ENCODE results near the gene ZBTB20. TPM values are rescaled to one million over a fixed set of nuclear protein-coding genes. Genes with fewer than 3 reads are reported as not detected.

The ZBTB20 gene
- total RNA-seq, 1 donor from 2014 or later: 110 TPM

DNA sequence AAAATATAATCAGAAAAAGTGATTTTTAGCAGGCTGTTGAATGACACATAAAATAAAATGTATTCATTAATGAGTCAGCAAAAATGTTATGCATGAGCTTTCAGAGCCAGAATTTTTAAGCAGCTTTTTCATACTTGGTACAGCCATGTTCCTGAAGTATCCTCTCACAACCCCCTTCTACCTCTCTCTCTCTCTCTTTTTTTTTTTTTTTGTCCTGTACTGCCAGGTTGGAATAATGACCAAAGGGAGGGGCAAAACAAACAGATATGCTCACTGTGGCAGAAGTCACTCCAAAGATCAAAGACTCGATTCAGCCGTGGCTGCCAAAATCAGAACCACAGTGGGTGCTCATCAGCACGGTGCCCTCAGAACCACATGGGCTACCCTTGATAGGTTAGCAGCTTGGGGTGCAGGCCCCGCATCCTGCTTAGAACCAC, 383.0 kb downstream of the ZBTB20 start:
- no peak for DNase-seq (ENCODE audit: low spot score)

DNA sequence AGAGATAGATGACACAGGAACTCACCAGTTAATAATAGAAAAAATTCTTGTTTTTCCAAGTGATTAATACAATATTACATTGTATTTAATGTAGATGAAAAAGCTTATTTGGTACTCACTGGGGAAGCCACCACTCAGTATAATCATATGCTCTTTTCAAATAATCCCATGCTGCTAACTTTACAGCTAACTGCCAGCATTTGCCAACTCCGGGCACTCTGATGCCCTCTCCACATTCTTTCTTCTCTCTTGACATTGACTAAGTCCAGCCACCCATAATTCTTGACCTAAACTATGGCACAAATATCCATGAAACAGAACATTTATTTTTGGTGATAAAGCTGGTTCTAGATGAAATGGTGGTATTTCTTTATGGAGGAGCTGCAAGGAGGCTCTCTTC, 384.9 kb downstream of the ZBTB20 start:
- no peak for DNase-seq (ENCODE audit: low spot score)

DNA sequence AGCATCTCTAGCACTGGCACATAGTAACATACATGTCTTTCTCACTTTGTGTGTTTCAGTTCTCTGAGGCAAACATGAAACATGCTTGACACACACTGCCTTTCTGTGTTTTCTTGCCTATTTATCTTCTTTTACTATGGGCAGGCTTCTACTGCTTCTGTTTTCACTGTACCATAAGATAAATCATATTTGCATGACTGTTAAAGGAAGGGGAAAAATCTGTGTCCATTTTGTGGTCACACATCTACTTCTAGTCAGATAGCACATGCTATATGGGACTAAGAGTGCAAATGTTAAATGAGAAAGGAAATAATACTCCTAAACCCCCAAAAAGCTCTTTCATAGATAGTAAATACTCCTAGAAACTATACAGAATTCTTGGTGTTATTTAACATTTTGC, 386.4 kb downstream of the ZBTB20 start:
- DNase-seq (ENCODE audit: low spot score): no peak

DNA sequence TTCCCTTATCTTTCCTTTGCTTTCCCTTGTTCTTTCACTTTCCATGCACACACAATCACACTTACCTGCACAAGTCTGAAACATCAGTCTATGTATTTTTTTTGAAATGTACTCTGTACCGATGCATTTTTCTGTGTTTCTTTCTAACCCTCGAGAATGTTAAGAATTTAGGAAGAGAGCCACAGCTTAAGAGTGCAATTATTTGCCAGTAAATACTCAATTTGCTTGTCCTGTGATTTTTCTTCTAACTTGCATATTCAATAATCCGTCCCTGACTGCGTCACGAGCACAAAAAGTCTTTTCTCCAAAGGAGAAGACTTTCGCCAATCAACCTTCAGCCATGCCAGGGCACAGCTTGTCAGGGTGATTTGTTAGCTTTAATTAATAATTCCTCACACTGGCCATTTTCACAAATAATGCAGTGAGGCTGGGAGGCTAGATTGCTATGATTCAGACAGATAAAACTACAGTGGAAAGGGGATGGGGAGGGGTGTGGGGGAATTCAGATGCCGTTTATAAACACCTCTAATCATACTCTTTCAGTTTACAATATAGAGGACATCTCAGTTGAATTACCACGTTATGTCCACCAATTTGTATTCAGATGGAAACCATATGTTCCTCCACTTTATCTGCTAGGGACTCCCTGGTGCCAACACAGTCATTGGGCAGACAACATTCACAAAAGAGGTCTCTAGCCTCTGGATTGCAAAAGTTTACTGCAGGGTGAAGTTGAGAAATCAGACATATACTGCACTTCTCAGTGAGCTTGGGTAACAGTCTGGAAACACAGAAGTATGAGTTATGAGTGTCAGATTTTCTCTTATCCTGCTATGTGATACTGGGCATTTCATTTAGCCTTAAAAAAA, 388.0 kb downstream of the ZBTB20 start:
- DNase-seq (ENCODE audit: low spot score): no peak

DNA sequence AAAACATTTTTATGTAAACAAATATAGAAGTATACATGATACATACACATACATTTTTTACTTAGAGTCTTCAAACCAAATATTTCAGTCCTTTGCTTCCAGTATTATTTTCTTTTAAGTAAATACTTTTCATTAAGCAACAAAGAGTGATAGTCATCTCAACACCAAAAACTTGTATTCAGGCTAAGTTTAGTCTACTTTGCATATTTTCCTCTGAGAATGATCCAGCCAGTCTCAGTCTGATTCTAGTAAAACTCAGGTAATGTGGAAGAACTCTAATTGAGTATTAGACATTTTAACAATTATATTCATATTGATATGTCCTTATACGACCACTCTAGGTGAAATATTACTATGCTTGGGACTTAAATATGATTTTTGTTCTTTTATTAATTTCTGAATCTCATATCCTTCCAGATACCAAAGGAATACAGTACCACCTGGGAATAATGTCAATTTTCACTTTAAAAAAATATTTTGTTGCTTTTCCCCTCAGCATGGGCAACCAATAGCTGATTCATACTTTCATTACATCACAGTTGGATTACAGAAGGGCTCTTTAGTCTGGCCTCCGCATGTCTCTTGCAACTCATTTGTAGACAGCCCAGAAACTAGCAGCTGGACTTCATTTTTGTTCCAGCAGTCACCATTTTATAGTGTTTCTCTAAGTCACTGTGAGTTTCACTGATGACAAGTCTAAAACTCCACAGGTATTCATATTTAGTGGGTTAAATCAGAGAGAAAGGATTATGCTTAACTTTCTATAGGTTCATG, 390.4 kb downstream of the ZBTB20 start:
- DNase-seq (ENCODE audit: low spot score): no peak

DNA sequence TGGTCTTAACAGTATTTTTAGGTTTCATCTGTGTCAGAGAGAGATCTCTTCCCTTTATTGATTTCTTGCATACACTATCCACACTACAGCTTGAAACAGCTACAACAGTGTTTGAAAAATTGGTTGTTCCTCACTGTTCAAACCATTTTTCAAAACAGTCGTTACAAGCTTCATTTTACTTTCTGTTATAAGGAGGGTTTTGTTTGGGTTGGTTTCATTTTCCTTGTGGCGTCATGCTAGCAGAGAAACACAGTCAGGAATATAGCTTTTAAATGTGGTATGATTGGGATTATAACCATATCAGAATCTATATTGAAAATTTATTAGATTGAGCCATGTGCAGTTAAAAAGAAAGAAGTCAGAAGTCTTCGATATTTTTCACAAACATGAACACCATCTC, 400.6 kb downstream of the ZBTB20 start:
- no peak for DNase-seq (ENCODE audit: low spot score)

DNA sequence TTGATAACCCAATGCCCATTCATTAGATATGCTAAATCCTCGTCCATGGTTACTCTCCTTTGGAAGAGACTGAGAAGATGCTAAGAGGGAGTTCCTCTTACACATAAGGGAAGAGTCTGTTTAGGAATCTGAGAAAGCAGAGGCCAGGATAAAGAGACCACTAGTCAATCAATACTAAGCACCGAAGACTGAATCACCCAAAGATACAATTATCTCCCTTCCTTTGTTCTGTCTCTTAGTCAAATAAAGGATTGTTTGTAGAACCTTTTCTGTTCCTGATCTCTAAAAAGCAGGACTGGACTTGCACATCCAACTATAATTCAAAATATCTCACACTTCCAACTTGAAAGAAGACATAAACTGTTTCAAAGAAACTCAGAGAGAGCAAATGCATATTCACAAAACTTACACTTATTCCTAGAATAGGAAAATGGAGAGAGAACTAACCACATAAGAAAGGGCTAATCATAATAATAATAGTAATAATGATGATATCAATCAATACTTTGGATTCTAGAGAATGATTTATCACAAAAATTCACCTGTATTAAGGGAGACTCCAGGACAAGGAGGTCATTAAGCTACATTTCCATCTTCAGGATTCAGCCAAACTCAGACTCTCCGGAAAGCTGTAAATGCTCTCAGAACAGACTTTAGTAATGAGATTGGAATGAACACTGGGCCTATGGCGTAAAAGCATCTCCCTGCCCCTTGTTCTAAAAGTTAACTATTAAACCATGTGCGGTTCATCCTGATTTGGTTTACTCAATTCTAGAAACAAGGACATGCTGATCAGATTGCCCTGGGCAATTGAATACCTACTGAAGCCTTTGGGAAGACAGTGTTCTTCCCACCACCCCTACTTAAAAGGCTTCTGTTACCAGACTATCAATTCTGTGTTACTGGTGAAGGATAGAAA, 401.5 kb downstream of the ZBTB20 start:
- no peak for DNase-seq (ENCODE audit: low spot score)

DNA sequence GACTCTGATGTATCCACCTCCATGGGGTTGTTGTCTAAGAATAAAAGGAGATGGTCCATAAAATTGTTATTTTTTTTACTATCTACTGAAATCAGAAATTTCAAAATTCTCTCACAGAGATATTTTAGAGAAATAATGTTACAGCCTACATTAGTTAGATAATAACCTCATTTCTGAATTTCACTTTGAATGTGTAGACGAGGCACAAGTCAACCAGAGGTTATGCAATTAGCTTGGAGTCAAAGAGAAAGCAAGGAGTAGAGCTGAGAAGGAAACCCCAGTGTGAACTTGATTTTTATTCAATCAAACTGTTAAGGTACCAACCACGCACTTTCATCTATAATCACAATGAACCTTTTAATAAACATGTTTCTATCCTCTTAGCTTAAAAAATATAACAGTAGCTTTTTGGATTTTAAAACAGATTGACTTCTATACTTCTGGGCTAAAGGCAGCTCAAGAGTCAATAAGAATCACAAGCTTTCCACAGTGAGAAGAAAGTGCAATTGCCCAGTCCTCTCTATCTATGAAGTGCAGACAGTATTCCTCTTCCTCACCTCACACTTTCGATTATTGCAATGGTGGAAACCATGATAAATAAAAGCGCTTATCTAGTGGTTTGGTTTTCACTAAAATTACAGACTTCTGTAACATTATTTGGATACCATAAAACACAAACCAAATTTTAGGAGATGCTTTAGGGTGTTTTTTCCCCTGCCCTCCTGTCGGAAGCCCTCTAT, 403.2 kb downstream of the ZBTB20 start:
- DNase-seq (ENCODE audit: low spot score): no peak

DNA sequence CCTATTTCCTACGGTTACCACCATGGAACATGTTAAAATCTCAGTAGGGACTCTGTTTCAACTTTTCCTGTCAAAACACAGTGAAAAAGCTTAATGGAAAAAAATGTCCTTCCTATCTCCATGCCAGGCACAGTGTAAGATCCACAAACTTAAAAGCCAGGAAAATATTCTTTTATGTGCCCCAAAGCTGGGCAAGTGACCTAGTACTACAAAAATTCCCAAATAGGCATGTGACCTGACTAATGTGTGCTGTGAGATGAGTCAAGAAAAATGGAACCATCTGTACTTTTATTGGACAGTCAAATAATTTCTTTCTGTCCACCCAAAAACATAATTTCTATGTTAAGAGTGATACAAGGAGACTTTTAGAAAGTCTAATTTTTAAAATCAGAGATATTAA, 406.0 kb downstream of the ZBTB20 start:
- DNase-seq (ENCODE audit: low spot score): no peak

DNA sequence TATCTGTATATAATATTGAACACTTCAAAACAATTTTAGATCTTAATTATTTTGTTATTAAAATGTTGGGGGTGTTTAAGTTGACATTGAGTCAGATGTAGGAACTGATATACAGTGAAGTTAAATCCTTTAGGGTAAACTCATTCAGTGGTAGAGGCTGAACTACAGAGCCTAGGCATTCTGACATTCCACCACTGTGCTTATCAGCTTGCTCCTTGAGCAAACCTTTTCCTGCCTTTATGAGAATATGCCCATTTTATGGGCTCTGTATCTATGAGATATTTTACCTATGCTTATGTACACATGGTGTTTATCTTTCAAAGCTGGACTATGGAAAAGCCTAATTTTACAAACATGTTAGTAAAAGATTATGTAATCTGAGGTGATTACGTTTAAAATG, 407.5 kb downstream of the ZBTB20 start:
- no peak for DNase-seq (ENCODE audit: low spot score)

DNA sequence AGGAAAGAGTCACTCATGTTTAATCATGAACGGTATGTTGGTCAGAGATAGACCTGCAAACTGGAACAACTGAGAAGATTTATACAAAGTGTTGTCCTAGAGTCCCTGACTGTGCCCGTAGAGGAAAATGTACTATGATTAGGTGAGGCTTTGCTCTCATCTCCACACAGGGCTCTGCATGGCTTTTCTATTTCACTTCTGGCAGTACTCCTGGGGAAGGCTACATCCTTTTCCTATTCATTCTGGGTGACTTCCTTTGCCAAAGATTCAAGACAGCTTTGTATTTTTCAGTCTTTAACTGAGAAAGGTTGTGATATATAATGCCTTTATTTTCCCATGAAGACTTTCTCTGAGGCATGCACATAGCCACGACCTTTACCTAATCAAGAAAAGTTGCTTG, 414.7 kb downstream of the ZBTB20 start:
- no peak for DNase-seq (ENCODE audit: low spot score)

DNA sequence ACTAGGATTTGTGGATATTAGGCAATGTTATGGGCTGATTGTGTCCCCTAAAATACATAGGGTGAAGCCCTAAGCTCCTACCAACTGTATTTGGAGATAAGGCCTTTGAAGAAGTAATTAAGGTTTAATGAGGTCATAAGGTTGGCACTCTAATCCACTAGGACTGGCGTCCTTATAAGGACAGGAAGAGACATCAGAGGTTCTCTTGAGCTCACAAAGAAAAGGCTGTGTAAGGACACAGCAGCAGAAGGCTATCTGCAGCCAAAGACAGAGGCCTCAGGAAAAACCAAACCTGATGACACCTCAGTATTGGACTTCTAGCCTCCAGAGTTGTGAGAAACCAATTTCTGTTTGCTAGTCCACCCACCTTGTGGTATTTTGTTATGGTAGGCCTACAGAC, 416.7 kb downstream of the ZBTB20 start:
- no peak for DNase-seq (ENCODE audit: low spot score)

DNA sequence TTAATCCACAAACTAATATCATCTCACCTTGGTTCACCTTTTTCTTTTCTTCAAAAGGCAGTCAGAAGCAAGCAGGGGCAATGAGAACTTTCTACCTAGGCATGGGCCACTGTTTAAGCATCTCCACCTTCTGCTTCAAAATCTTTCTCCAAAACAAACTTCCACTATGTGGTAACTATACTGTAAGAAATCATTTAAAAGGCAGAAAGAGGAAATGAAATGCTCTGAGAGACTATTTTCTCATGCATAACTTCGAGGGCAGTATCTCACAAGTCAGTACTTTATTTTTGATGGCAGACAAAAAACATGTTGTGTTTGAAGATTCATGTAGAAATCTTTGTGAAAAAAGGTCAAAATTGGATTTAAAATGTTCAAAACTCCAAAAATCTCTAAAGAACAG, 419.7 kb downstream of the ZBTB20 start:
- no peak for DNase-seq (ENCODE audit: low spot score)

DNA sequence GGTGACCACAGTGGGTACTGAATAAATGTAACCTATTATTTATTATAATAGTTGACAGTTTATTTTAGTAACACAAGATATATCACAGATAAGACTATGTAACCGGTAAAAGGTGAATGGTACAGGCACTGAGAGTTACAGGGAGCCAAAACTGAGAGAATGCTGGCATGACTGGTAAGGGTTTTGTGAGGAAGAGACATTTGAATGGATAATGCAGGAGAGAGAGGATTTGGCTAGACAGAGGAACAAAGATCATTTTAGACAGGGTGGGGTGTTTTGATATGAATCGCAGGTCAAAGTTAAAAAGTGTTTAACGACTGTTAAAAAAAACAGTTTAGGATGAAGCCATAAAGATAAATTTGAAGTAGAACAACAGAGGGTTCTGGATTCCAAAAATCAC, 421.1 kb downstream of the ZBTB20 start:
- DNase-seq (ENCODE audit: low spot score): no peak

DNA sequence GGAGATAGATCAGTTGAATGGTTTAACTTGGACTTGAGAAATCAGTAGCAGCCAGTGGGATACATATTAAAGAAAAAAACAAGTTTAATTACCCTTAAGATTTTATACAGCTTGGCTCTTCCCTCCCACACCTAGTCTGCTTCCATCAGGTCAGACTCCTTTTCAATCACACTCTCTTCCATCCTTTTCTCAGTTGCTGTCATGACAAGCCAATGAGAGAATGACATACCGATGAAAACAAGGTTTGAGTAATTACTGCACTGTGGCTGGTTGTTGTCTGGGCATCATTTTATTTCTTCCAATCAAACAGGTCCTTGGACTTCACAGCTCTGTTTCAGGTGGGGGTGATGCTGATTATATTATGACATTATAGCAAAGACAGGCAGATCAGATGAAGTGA, 424.6 kb downstream of the ZBTB20 start:
- no peak for DNase-seq (ENCODE audit: low spot score)

DNA sequence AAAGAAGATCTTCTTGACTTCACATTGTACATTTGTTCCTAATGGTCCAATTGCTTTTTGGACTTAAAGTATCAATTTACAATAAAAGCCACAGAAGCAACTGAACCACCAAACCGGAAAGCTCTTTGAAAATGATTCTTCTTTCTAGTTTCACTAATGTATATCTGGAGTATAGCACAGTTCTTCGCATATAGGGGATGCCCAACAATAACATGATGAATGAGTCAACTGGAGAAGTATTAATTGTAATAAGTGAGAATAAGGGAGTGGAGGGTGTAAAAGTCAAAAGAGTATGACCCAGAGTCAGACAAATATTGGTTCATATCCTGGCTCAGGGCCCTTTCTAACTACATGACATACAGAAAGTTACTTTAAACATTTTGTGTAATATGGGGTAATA, 425.2 kb downstream of the ZBTB20 start:
- DNase-seq (ENCODE audit: low spot score): no peak

DNA sequence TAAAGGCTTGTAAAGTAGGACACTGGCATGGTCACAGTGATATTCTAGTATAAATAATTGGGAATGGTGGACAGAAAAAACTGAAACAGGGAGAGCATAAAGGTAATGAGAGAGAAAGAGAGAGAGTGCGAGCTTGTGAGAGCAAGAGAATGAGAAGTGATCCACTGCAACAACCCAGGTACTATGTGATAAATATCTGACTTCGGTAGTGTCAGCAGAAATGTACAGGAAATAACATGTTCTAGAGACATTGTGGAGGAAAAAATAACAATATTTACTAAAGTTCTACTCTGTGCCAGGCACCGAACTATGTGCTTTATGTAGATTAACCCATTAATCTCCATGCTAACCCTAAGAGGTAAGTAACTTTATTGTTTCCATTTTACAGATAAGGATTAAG, 425.9 kb downstream of the ZBTB20 start:
- DNase-seq (ENCODE audit: low spot score): no peak

DNA sequence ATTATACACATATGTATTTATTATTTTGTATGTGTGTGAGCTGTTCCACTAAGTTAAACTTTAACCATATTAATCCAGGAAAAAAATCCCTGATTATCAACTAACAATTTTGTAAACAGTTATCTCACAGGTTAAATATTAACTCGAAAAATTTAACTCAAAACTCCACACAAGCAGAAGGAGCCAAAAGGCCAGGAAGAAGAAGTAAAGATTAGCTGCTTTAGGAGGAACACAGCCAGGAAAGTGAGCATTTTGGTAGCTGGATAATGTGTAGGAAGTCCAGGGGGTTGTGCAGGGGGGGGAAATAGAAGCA, 428.2 kb downstream of the ZBTB20 start:
- DNase-seq (ENCODE audit: low spot score): no peak

DNA sequence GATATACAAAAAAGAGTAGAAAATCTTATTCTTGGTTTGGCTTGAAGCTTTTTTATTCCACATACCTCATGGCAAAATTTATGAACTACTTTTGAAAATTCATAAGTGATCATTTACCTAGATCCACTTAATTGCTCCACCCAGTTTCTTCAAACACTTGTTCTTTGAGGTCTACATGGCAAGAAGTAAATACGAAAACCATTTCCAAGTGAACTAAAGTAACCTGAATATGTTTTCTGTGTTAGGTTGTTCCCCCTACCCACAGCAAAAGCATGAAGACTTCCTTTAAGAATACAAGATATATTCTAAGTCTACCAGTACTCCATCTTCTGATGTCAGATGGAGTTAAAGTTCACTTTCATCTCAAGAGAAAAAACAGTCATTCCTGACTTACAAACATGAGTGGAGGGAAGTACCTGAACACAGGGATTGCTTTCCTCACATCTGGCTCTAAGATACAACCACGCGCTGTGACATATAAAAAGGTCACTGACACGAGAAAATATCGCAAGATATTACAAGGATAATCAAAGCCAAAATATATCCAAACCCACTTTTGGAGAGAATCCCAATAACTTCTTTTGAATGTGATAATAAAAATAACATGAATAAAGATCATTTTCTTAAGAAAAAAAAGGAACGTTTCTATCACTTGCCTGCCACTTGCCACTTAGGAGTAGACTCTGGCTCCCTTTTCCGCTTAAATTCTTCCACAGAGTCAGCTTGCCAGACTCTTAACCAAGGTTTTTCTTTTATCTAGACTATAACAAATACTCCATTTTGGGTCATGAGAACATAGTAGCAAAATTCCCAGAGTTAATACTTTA, 428.8 kb downstream of the ZBTB20 start:
- DNase-seq (ENCODE audit: low spot score): no peak

DNA sequence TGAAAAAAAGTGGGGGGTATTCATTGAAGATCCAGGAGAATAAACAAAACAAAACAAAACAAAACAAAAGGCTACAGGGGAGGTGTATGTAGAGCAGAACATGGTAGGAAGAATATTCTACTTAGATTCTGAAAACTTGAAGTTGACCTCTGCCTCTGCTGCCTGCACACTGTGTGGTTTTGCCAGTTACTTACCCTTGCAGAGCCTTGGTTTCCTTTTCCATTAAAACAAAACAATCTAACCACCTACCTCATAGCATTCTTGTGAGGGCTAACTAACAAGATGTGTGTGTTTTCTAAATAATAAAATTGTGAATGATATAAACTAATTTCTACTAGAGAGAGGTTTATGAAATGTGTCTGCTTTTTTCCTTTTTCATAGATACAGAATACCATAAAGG, 430.2 kb downstream of the ZBTB20 start:
- no peak for DNase-seq (ENCODE audit: low spot score)

DNA sequence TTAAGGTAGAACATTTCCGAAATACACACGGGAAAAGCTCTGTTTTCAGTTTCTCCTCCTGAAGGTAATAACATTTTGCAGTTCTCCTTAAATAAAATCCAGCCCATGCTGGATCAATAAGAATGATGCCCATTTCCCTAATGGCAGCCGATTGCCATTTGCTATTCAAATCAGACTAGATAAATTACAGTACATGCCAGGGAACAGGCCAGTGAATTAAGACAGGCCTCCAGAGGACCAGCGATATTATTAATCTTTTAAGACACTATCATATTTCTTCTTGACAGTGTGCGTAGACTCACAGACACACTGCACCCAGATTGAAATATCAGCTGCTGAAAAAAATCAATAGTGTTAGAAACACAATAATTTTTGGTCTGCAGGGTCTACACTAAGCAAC, 431.0 kb downstream of the ZBTB20 start:
- DNase-seq (ENCODE audit: low spot score): no peak
